GM12864 (cell line): Measurements from ENCODE around the gene PAK3.
A peak's percentile ranks its signal among the peaks of the same experiment; 100 is the strongest.

Experiments used
- DNase-seq: peaks from one replicate; pipeline ENCODE4 v3.0.0-alpha.2; 2011; ENCODE audit warnings: low read depth
- H3K4me3 ChIP-seq: 2 replicates; pipeline ENCODE4 v1.5.1; 2011; ENCODE audit warnings: mild to moderate bottlenecking, low read depth, low read length, control low read depth
- CTCF ChIP-seq: IDR thresholded peaks from 2 replicates; pipeline ENCODE4 v1.5.1; 2011; ENCODE audit warnings: low read depth, mild to moderate bottlenecking, moderate library complexity, low read length, control low read depth, inconsistent platforms; ENCODE audit errors: missing control alignments

The PAK3 gene

GRCh38 chrX:111244235-111244750 lies 148.3 kb downstream of the PAK3 start:
- TF ChIP-seq CTCF: peak; percentile 26
- DNase-seq: no peak
- H3K4me3 ChIP-seq: no peak overlapping the region

GRCh38 chrX:111254896-111255693 lies 159.1 kb downstream of the PAK3 start:
- no peak for DNase-seq
- no peak for TF ChIP-seq CTCF
- H3K4me3 ChIP-seq: no peak overlapping the region

- DNase-seq: no peak
- no peak for TF ChIP-seq CTCF
- H3K4me3 ChIP-seq: no peak overlapping the region
Observed at GRCh38 chrX:111257733-111258132, 161.7 kb downstream of the PAK3 start.

GRCh38 chrX:111259559-111259958 lies 163.6 kb downstream of the PAK3 start:
- TF ChIP-seq CTCF: no peak
- no peak overlapping the region for H3K4me3 ChIP-seq
- DNase-seq: no peak

GRCh38 chrX:111260451-111260850 lies 164.5 kb downstream of the PAK3 start:
- no peak for TF ChIP-seq CTCF
- H3K4me3 ChIP-seq: no peak overlapping the region
- DNase-seq: no peak

- no peak for DNase-seq
- H3K4me3 ChIP-seq: no peak overlapping the region
- no peak for TF ChIP-seq CTCF
Observed at GRCh38 chrX:111262086-111262485, 166.1 kb downstream of the PAK3 start.

GRCh38 chrX:111264385-111264784 lies 168.4 kb downstream of the PAK3 start:
- TF ChIP-seq CTCF: no peak
- no peak for DNase-seq
- no peak overlapping the region for H3K4me3 ChIP-seq
